GM18951 (cell line): ENCODE data around the gene ZNF804B.

Experiments used
- POLR2A ChIP-seq: IDR thresholded peaks from 4 replicates; pipeline ENCODE4 v1.6.1; 2011; ENCODE audit warnings: mild to moderate bottlenecking; ENCODE audit not compliant: insufficient read length, insufficient read depth; ENCODE audit errors: extremely low read depth
- in situ Hi-C: fragments of 300-500 bp; cut with MboI; formaldehyde crosslinking; loops from one replicate; pipeline ENCODE4 v1.12.0; 2022; ENCODE audit warnings: low sequenced_read_pairs, mixed read lengths, inconsistent platforms; ENCODE audit not compliant: unreplicated experiment

The ZNF804B gene

GRCh38 chr7:88789480-88790064 is 30.1 kb downstream of the ZNF804B start:
- in situ Hi-C loops, result no loop called here
- TF ChIP-seq POLR2A, result no peak

DNA sequence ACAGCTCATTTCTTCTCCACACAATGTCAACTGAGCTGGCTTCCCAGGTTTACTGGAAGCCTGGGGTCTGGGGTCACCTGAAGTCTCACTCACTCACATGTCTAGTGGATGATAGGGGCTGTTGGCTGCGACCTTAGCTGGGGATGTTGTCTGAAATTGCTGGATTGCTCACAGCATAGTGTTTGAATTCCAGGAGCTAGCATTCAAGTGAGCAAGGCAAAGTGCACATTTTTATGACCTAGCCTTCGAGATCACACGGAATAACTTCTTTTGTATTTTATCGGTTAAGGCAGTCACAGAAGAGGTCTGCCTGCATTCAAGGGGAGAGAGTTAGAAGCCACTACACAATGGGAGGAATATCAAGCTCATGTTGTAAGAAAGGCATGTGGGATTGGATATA is 32.4 kb downstream of the ZNF804B start:
- TF ChIP-seq POLR2A, result no peak
- in situ Hi-C loops, result no loop called here

DNA sequence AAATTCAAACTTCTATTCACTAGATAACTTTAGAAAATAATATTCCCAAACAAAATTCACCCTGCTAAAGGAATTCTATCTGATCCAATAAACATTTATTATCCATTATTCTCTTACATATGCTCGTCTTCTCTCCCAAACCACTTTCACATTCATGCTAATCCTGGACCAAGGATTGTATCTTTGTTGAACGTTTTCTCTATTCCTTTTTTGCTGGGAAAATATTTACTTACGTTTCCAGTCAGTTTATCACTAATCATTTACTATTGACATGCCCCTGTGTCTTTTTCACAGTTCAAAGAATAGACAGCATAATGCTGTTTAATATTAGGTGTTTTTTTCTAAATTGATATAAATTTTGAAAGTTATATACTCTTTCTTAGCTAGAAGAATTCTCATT is 32.9 kb downstream of the ZNF804B start:
- in situ Hi-C loops, result no loop called here
- no peak for TF ChIP-seq POLR2A

GRCh38 chr7:88795553-88795952 is 36.1 kb downstream of the ZNF804B start, which contains the start of gene TEX47:
Gene TEX47, minus strand, starts transcription at chr7:88795737. Its CDS starts 795 bp downstream, at chr7:88794942.
- TF ChIP-seq POLR2A, result no peak
- in situ Hi-C loops, result no loop called here

DNA sequence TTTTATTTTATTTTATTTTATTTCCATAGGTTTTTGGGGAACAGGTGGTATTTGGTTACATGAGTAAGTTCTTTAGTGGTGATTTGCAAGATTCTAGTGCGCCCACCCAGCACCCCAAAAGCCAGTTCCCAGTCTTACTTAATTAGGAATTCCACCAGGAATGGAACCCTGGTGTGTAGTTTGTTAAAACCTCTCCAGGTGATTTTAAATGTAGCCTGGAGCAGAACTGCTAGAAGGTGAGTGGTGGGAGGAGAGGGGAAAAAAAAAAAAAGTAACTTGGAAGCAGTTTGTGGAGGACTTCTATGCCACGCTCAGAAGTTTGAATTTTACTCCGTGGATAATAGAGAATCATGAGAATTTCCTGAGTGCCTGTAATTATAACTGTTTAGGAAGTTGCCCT is 41.5 kb downstream of the ZNF804B start:
- no peak for TF ChIP-seq POLR2A
- in situ Hi-C loops, result no loop called here

DNA sequence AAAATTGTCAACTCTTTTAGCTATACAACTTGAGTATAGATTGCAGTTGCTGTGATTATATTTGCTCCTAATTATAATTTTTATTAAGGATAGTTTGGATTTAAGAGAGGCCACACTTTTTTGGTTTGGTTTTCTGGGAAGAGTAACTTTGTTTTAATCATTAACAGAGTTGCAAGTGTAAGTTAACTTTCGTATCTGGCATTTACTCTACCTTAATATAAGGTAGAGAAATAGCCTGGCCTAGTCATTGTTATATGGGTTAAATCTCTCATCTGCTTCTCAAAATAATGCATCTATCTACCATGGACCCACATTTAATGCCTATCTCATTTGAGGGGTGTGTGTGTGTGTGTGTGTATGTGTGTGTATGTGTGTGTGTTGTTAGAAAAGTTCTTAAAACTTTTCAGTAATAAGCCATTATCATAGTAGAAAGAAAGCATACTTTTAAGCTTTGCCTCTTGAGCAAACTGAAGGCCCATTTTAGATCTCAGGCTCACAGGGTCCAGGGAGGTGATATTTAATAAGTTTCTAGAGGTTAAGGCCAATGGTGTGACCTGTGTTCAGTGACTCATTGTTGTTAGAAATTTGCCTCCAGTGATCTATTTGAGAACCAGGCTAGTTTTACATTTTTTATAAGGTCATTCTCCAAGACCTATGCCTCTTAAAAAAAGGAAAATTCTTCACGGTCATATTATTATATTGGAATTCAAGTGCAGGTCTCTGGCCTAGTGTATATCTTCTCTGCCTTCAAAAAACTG is 47.0 kb downstream of the ZNF804B start:
- in situ Hi-C loops, result no loop called here
- no peak for TF ChIP-seq POLR2A

DNA sequence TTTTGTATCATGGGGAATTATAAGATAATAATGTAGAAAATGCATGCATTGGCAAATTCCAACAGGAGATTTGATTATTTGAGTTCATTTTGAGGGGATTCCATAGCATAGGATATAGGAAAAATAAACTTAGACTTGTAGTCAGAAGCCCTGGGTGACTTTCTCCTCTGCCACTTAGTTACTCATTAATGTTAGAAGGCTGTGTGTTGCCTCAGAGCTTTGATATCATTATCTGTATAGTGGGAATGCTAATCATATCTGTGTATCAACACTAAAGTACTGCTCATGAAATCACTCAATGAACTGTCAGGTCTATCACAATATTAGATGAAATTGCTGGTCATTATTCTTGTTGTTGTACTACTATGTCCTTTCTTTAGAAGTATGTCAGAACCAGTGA is 59.1 kb downstream of the ZNF804B start:
- no peak for TF ChIP-seq POLR2A
- in situ Hi-C loops, result no loop called here

GRCh38 chr7:88826222-88826621 is 66.7 kb downstream of the ZNF804B start:
- in situ Hi-C loops, result no loop called here

GRCh38 chr7:88835147-88835728 is 75.7 kb downstream of the ZNF804B start:
- in situ Hi-C loops, result no loop called here
- TF ChIP-seq POLR2A, result no peak

More at GRCh38 chr7:88826222-88826621, 66.7 kb downstream of the ZNF804B start:
- no peak for TF ChIP-seq POLR2A

- no peak for TF ChIP-seq POLR2A
- in situ Hi-C loops, result no loop called here
Observed at GRCh38 chr7:88842201-88842600, 82.7 kb downstream of the ZNF804B start.

DNA sequence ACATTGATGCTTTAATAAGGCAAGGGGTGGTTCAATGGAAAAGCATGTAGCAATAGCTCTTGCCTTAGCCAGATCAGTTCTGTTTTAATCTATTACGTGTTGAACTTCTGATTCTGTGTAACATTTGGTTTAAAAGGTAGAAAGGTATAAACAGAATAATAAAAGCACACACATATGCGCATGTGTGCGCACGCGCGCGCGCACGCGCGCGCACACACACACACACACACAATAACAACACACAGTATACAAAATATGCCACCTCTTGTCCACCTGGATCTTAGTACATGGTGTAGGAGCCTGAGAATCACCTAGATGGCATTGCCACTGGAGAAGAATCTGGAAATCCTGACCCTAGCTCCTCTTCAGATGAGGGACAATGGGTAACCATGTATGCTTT is 85.6 kb downstream of the ZNF804B start:
- in situ Hi-C loops, result no loop called here
- no peak for TF ChIP-seq POLR2A

DNA sequence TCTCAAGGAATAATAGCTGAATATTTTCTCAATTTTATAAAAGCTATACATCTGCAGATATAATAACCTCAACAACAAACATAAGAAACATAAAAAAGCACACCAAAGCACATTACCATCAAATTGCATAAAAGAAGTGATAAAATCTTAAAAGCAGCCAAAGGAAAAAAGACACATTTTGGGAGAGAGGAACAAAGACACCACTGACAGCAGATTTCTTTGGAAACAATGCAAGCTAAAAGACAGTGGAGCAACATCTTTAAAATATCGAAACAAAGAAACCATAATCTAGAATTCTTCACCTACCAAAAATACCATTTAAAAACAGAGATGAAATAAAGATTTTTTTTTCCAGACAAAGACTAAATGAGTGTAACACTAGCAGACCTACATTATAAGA is 91.7 kb downstream of the ZNF804B start:
- in situ Hi-C loops, result no loop called here
- no peak for TF ChIP-seq POLR2A

DNA sequence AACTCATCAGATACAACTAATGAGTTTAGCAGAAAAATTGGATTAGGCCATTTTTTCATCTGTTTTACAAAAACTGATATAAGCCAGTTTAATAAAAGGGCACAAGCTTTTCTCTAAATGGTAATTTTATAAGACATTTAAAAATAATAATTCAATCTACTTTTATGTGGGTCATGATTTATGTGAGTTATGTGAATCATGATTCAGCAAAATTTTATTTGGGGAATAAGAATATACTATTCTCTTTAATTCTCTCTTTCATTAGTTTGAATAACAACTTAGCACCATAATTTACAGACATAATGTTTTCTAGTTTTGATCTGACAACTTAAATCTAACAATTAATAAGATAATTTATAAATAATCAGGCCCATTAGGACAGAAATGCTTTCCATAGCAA is 99.8 kb downstream of the ZNF804B start:
- TF ChIP-seq POLR2A, result no peak

More for the DNA sequence above, 99.8 kb downstream of the ZNF804B start:
- in situ Hi-C loops, result no loop called here
